ENCODE results near the gene MID1IP1.

MID1IP1 gene

DNA sequence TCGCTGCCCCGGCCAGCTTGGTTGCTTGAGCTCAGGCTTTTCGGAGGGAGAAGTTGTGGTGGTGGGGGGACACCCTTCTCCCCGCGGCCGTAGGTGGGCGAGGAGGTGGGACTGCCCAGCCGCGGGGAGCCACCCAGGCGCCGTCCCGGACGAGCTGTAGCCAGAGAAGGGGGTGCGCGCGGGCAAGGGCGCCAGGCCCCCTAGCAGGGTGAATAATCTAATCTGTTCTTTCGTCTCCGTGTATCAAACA lies 3.1 kb downstream of the MID1IP1 start:
- peak overlapping the region; percentile 72 for H3K4me3 ChIP-seq (ENCODE audit: control insufficient read depth, low read depth, low read length)
- no peak for DNase-seq (ENCODE audit: low read depth)
- TF ChIP-seq, protein P1, sequence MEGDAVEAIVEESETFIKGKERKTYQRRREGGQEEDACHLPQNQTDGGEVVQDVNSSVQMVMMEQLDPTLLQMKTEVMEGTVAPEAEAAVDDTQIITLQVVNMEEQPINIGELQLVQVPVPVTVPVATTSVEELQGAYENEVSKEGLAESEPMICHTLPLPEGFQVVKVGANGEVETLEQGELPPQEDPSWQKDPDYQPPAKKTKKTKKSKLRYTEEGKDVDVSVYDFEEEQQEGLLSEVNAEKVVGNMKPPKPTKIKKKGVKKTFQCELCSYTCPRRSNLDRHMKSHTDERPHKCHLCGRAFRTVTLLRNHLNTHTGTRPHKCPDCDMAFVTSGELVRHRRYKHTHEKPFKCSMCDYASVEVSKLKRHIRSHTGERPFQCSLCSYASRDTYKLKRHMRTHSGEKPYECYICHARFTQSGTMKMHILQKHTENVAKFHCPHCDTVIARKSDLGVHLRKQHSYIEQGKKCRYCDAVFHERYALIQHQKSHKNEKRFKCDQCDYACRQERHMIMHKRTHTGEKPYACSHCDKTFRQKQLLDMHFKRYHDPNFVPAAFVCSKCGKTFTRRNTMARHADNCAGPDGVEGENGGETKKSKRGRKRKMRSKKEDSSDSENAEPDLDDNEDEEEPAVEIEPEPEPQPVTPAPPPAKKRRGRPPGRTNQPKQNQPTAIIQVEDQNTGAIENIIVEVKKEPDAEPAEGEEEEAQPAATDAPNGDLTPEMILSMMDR (IDR thresholded peaks at IDR 0.05; ENCODE audit: control insufficient read depth, insufficient read depth, low read depth, low read length, missing control alignments) = no peak

DNA sequence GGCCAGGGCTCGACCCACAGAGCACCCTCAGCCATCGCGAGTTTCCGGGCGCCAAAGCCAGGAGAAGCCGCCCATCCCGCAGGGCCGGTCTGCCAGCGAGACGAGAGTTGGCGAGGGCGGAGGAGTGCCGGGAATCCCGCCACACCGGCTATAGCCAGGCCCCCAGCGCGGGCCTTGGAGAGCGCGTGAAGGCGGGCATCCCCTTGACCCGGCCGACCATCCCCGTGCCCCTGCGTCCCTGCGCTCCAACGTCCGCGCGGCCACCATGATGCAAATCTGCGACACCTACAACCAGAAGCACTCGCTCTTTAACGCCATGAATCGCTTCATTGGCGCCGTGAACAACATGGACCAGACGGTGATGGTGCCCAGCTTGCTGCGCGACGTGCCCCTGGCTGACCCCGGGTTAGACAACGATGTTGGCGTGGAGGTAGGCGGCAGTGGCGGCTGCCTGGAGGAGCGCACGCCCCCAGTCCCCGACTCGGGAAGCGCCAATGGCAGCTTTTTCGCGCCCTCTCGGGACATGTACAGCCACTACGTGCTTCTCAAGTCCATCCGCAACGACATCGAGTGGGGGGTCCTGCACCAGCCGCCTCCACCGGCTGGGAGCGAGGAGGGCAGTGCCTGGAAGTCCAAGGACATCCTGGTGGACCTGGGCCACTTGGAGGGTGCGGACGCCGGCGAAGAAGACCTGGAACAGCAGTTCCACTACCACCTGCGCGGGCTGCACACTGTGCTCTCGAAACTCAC lies 3.6 kb downstream of the MID1IP1 start:
- no peak for DNase-seq (ENCODE audit: low read depth)
- TF ChIP-seq, protein P1 (IDR thresholded peaks at IDR 0.05; ENCODE audit: control insufficient read depth, insufficient read depth, low read depth, low read length, missing control alignments) = no peak
- peak overlapping the region; percentile 72 for H3K4me3 ChIP-seq (ENCODE audit: control insufficient read depth, low read depth, low read length)

DNA sequence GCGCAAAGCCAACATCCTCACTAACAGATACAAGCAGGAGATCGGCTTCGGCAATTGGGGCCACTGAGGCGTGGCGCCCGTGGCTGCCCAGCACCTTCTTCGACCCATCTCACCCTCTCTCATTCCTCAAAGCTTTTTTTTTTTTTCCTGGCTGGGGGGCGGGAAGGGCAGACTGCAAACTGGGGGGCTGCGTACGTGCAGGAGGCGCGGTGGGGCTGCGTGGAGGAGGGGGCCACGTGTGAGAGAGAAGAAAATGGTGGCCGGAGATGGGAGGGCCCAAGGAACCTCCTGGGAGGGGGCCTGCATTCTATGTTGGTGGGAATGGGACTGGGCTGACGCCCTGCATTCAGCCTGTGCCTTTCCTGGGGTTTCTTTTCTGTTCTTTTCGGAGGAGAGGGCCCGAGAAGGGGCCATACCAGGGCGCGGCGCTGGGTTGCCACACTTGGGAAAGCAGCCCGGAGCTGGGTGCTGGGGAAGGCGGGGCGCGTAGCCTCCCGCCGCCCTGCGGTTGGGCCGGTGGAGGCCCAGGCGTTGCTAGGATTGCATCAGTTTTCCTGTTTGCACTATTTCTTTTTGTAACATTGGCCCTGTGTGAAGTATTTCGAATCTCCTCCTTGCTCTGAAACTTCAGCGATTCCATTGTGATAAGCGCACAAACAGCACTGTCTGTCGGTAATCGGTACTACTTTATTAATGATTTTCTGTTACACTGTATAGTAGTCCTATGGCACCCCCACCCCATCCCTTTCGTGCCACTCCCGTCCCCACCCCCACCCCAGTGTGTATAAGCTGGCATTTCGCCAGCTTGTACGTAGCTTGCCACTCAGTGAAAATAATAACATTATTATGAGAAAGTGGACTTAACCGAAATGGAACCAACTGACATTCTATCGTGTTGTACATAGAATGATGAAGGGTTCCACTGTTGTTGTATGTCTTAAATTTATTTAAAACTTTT lies 4.5 kb downstream of the MID1IP1 start:
- H3K4me3 ChIP-seq (ENCODE audit: control insufficient read depth, low read depth, low read length) = peak overlapping the region; percentile 72

DNA sequence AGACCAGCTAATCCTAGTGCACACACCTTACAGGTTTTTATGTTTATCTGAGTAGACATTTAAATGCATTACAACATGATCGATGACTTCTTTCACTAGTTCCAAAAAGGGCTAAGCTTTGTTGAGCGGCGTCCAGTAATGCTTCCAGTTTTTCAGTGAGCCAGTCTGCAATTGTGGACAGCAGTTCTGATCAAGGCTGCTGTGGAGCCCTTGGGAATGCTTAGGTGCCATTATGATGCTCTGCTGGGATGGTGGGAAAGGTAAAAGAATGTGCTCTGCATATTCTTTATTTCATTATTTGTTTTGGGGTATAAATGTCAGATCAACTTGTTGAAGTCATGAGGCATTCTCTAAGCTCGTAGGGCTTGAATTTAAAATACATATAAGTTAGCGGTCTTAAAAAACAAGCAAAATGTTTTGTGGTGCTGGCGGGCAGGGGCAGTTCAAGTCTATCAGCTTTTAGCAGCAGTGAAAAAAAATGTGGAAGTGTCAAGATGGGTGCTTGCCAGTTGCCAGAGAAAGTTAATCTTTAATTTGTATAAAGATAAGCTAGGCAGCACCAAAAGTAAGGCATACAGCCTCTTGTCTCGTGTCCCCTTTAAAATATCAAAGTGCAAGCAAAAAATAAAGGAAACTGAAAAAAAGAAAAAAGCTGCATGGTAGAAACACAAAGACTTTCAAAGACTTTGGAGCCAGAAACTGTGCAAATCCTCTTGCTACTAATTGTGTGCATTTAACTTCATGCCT lies 5.8 kb downstream of the MID1IP1 start:
- no peak for DNase-seq (ENCODE audit: low read depth)
- H3K4me3 ChIP-seq (ENCODE audit: control insufficient read depth, low read depth, low read length) = no peak overlapping the region
- TF ChIP-seq, protein P1 (IDR thresholded peaks at IDR 0.05; ENCODE audit: control insufficient read depth, insufficient read depth, low read depth, low read length, missing control alignments) = no peak

More for the DNA sequence above, 4.5 kb downstream of the MID1IP1 start:
- TF ChIP-seq, protein P1 (IDR thresholded peaks at IDR 0.05; ENCODE audit: control insufficient read depth, insufficient read depth, low read depth, low read length, missing control alignments) = no peak
- DNase-seq (ENCODE audit: low read depth) = peak; percentile 51

DNA sequence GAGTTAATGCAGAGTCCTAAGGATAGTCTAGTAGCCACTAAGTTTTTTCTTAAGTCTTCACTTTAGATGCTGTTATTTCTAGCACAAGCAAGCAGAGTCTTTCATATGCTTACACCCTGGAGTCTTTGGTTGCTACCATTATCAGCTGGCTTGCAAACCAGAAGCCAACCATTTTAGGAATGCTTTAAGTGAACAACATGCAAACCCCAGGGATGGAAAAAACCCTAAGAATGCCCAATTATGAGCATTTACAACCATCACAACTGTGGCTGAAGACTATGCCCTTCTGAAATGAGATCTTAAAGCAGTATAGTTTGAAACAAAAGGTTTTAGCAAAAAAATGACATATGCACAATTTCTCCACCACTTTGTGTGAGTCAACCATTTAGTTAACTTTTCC lies 6.6 kb downstream of the MID1IP1 start:
- DNase-seq (ENCODE audit: low read depth) = peak; percentile 20
- TF ChIP-seq, protein P1 (IDR thresholded peaks at IDR 0.05; ENCODE audit: control insufficient read depth, insufficient read depth, low read depth, low read length, missing control alignments) = no peak
- no peak overlapping the region for H3K4me3 ChIP-seq (ENCODE audit: control insufficient read depth, low read depth, low read length)

DNA sequence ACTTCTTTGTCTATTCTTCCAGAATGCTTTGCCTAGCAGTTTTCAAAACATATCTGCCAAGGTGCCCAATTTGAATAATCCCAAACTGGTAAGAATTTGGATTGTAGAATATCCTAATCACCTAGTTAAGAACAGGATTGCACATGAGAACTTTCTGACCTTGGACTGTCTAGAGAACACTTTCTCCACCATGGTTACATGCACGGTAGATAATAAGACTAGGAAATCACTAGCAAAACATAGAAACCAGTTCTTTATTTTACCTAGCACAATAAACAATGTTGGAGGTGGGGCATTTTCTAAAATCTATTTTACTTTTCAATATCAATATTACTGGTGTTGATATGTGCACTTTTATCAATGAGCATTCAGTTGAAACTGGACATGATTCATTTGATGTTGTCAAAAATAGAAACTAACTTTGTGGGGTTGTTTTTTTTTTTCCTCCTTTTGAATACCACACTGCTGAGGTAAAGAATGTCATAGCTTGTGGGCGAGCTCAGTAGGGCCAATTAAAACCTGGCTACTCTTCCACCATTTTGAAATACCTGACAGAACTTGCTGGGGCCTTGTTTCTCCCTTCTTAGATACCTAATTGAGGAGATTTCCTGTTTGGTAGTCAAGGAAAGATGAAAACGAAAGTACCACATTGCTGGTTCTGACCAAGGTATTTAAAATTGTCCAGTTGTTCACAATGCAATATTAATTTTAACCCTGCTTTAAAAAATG lies 10.4 kb downstream of the MID1IP1 start:
- no peak overlapping the region for H3K4me3 ChIP-seq (ENCODE audit: control insufficient read depth, low read depth, low read length)
- TF ChIP-seq, protein P1 (IDR thresholded peaks at IDR 0.05; ENCODE audit: control insufficient read depth, insufficient read depth, low read depth, low read length, missing control alignments) = no peak
- no peak for DNase-seq (ENCODE audit: low read depth)

All from AG09309 (cell line).